GM11168 (cell line): ENCODE results near the gene SHISA8.

ENCODE experiments used
- in situ Hi-C: fragments of 300-500 bp; cut with MboI; formaldehyde crosslinking; loops from one replicate; pipeline ENCODE4 v1.12.0; 2022; ENCODE audit warnings: low sequenced_read_pairs; ENCODE audit not compliant: unreplicated experiment

Gene SHISA8

GRCh38 chr22:41902932-41903421 is 11.9 kb downstream of the SHISA8 start:
- in situ Hi-C loops = no loop called here

- in situ Hi-C loops = no loop called here
Observed at GRCh38 chr22:41902016-41902415, 12.9 kb downstream of the SHISA8 start.

GRCh38 chr22:41900652-41901312 is 14.1 kb downstream of the SHISA8 start:
- in situ Hi-C loops = no loop called here

GRCh38 chr22:41899992-41900651 is 14.8 kb downstream of the SHISA8 start:
- in situ Hi-C loops = no loop called here

- in situ Hi-C loops = no loop called here
Observed at GRCh38 chr22:41899110-41899509, 15.8 kb downstream of the SHISA8 start.

- in situ Hi-C loops = no loop called here
Observed at GRCh38 chr22:41898645-41899044, 16.2 kb downstream of the SHISA8 start.

- in situ Hi-C loops = no loop called here
Observed at GRCh38 chr22:41893591-41894375, 21.1 kb downstream of the SHISA8 start.

- in situ Hi-C loops = no loop called here
Observed at GRCh38 chr22:41892721-41893120, 22.2 kb downstream of the SHISA8 start.

GRCh38 chr22:41891407-41891806 is 23.5 kb downstream of the SHISA8 start:
- in situ Hi-C loops = no loop called here

- in situ Hi-C loops = no loop called here
Observed at GRCh38 chr22:41888627-41889200, 26.2 kb downstream of the SHISA8 start.

- in situ Hi-C loops = no loop called here
Observed at GRCh38 chr22:41885516-41885915, 29.4 kb downstream of the SHISA8 start.

GRCh38 chr22:41885116-41885515 is 29.8 kb downstream of the SHISA8 start:
- in situ Hi-C loops = no loop called here

GRCh38 chr22:41883400-41883799 is 31.5 kb downstream of the SHISA8 start:
- in situ Hi-C loops = no loop called here

- in situ Hi-C loops = no loop called here
Observed at GRCh38 chr22:41880653-41881052, 34.2 kb downstream of the SHISA8 start.

- in situ Hi-C loops = no loop called here
Observed at GRCh38 chr22:41876675-41877074, 38.2 kb downstream of the SHISA8 start.

- in situ Hi-C loops = no loop called here
Observed at GRCh38 chr22:41876275-41876674, 38.6 kb downstream of the SHISA8 start.

GRCh38 chr22:41875531-41876270 is 39.2 kb downstream of the SHISA8 start:
- in situ Hi-C loops = no loop called here

- in situ Hi-C loops = no loop called here
Observed at GRCh38 chr22:41874090-41874489, 40.8 kb downstream of the SHISA8 start.

- in situ Hi-C loops = no loop called here
Observed at GRCh38 chr22:41873391-41873790, 41.5 kb downstream of the SHISA8 start.

GRCh38 chr22:41870786-41871185 is 44.1 kb downstream of the SHISA8 start:
- in situ Hi-C loops = no loop called here
